Transverse colon (tissue), 4 donors: ENCODE data around the gene FKBP15.

Source experiments
- CTCF ChIP-seq, 5 experiments: fragments of 200-600 bp in 3 of 5; fragments of 450-650 bp in 2 of 5; sonication (generic) in 3 of 5; IDR thresholded peaks; 1 replicate in 2 of 5; 2 replicates in 3 of 5; pipeline ENCODE4 v1.5.1; 2016 to 2017; ENCODE audit warnings: antibody characterized with exemption in 5 of 5, inconsistent platforms in 3 of 5, mild to moderate bottlenecking in 2 of 5, moderate library complexity in 1 of 5
- EP300 ChIP-seq: sonication (generic); formaldehyde crosslinking; IDR thresholded peaks from one replicate; pipeline ENCODE4 v1.6.1; 2017; ENCODE audit warnings: antibody characterized with exemption, low read depth
- POLR2A ChIP-seq: fragments of 450-650 bp; IDR thresholded peaks from one replicate; pipeline ENCODE4 v1.6.1; 2016; ENCODE audit warnings: antibody characterized with exemption, mild to moderate bottlenecking, moderate library complexity
- POLR2AphosphoS5 ChIP-seq, 3 donors: sonication (generic); formaldehyde crosslinking; IDR thresholded peaks; one replicate each; pipeline ENCODE4 v1.6.1; 2016; ENCODE audit warnings: antibody characterized with exemption in 3 of 3

GRCh38 chr9:113183956-113184488 is 37.1 kb downstream of the FKBP15 start:
- TF ChIP-seq CTCF (IDR thresholded peaks at IDR 0.05) (no peak), POLR2A (no peak), POLR2AphosphoS5 (IDR thresholded peaks at IDR 0.05) (no peak), EP300 (no peak)
